Measurements from ENCODE around the gene RGS9.
A peak's percentile ranks its signal among the peaks of the same experiment; 100 is the strongest.

The RGS9 gene

DNA sequence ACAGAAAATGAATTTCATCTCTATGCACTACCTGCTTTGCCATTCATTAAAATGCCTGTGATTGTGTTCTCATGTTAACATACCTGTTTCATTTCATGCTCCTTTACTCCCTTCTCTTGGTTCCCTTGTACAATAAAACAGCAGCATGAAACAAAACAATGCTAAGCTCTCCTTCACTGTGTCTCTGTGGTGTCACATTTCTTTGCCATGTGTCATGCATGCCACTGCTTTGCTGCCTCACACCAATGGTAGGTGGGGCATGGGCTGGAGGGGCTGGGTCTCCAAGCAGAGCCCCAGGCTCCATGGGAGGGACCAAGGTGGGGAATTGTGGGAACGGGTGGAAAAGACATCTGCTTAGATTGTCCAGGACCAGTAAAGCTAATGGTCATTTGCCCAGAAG, 83.6 kb downstream of the RGS9 start:
- Histone ChIP-seq H3K9me3 (ENCODE audit: control insufficient read depth in 5 of 5, low read length in 5 of 5) (no peaks in the 10 kb centered on the region), H3K4me3 (ENCODE audit: low read depth in 1 of 5, low read length in 5 of 5) (no peak overlapping the region), H3K4me1 (ENCODE audit: control insufficient read depth in 5 of 5, insufficient read depth in 5 of 5, low read length in 5 of 5) (no peaks in the 10 kb centered on the region), H3K27me3 (ENCODE audit: control insufficient read depth in 5 of 5, insufficient read depth in 4 of 5, low read length in 5 of 5) (peaks cover 0 to 13% (median 7%) of the 10 kb centered on the region in 5 donors), H3K36me3 (ENCODE audit: control insufficient read depth in 5 of 5, insufficient read depth in 5 of 5, low read length in 5 of 5) (no peaks in the 10 kb centered on the region), H3K27ac (ENCODE audit: low read depth, low read length) (no peak overlapping the region), H3K9ac (ENCODE audit: low read length in 5 of 5) (no peak overlapping the region)

DNA sequence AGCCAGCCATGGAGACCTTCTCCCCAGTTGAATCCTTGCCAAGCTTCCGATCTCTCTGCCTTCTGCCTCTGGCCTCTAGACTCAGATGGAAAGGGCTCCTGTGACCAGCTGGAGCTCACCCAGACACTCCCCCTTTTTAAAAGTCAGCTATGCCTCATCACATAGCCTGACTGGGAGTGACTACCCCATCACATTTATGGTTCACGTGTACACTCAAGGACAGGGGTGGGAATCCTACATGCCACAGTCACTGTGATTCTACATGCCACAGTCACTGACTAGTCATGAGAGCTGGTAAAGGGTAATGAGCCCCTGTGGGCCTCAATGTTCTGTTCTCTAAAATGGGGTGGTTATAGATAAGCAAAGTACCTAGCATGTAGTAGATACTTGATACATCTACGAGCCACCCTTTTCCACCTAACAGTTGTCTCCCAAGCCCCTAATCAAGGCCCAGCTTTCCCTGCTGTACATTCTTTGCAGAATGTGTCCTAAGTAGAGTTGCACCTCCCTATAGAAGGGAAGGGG, 85.1 kb downstream of the RGS9 start:
- Histone ChIP-seq H3K9me3 (ENCODE audit: control insufficient read depth in 5 of 5, low read length in 5 of 5) (no peaks in the 10 kb centered on the region), H3K27me3 (ENCODE audit: control insufficient read depth in 5 of 5, insufficient read depth in 4 of 5, low read length in 5 of 5) (peaks cover 0 to 20% (median 15%) of the 10 kb centered on the region in 5 donors), H3K9ac (ENCODE audit: low read length in 5 of 5) (no peak overlapping the region), H3K4me3 (ENCODE audit: low read depth in 1 of 5, low read length in 5 of 5) (no peak overlapping the region), H3K4me1 (ENCODE audit: control insufficient read depth in 5 of 5, insufficient read depth in 5 of 5, low read length in 5 of 5) (no peaks in the 10 kb centered on the region), H3K36me3 (ENCODE audit: control insufficient read depth in 5 of 5, insufficient read depth in 5 of 5, low read length in 5 of 5) (no peaks in the 10 kb centered on the region), H3K27ac (ENCODE audit: low read depth, low read length) (no peak overlapping the region)

DNA sequence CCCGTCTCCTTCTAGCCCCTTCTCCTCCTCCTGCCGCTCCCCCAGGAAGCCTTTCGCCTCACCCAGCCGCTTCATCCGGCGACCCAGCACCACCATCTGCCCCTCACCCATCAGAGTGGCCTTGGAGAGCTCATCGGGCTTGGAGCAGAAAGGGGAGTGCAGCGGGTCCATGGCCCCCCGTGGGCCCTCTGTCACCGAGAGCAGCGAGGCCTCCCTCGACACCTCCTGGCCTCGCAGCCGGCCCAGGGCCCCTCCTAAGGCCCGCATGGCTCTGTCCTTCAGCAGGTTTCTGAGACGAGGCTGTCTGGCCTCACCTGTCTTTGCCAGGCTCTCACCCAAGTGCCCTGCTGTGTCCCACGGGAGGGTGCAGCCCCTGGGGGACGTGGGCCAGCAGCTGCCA, 87.9 kb downstream of the RGS9 start:
- Histone ChIP-seq H3K9ac (ENCODE audit: low read length in 5 of 5) (no peak overlapping the region), H3K9me3 (ENCODE audit: control insufficient read depth in 5 of 5, low read length in 5 of 5) (no peaks in the 10 kb centered on the region), H3K4me3 (ENCODE audit: low read depth in 1 of 5, low read length in 5 of 5) (no peak overlapping the region), H3K27me3 (ENCODE audit: control insufficient read depth in 5 of 5, insufficient read depth in 4 of 5, low read length in 5 of 5) (peaks cover 0 to 25% (median 14%) of the 10 kb centered on the region in 5 donors), H3K27ac (ENCODE audit: low read depth, low read length) (no peak overlapping the region), H3K36me3 (ENCODE audit: control insufficient read depth in 5 of 5, insufficient read depth in 5 of 5, low read length in 5 of 5) (no peaks in the 10 kb centered on the region), H3K4me1 (ENCODE audit: control insufficient read depth in 5 of 5, insufficient read depth in 5 of 5, low read length in 5 of 5) (peaks cover 0 to 13% (median 10%) of the 10 kb centered on the region in 5 donors)

DNA sequence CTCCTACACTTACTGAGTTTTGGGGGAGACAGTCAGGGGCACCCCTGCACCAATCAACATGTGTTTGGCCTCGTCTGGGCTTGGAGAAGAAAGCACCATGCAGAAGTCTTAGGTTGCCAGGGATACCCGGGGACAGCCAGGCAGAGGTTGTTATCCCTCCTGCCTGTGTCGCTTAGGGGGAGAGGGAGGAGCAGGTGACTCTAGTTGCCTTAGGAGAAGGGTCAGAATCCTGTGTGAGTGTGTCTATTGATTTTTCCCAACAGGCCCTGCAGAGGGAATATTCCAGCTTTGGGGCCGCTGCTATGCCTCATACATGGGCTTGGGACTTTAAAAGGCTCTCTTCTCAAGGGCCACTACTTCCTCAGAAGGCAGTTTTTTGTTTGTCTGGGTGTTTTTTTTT, 89.1 kb downstream of the RGS9 start:
- Histone ChIP-seq H3K9me3 (ENCODE audit: control insufficient read depth in 5 of 5, low read length in 5 of 5) (no peaks in the 10 kb centered on the region), H3K9ac (ENCODE audit: low read length in 5 of 5) (no peak overlapping the region), H3K27me3 (ENCODE audit: control insufficient read depth in 5 of 5, insufficient read depth in 4 of 5, low read length in 5 of 5) (peaks cover 0 to 25% (median 14%) of the 10 kb centered on the region in 5 donors), H3K4me3 (ENCODE audit: low read depth in 1 of 5, low read length in 5 of 5) (no peak overlapping the region), H3K27ac (ENCODE audit: low read depth, low read length) (no peak overlapping the region), H3K4me1 (ENCODE audit: control insufficient read depth in 5 of 5, insufficient read depth in 5 of 5, low read length in 5 of 5) (peaks cover 0 to 13% (median 10%) of the 10 kb centered on the region in 5 donors), H3K36me3 (ENCODE audit: control insufficient read depth in 5 of 5, insufficient read depth in 5 of 5, low read length in 5 of 5) (no peaks in the 10 kb centered on the region)

DNA sequence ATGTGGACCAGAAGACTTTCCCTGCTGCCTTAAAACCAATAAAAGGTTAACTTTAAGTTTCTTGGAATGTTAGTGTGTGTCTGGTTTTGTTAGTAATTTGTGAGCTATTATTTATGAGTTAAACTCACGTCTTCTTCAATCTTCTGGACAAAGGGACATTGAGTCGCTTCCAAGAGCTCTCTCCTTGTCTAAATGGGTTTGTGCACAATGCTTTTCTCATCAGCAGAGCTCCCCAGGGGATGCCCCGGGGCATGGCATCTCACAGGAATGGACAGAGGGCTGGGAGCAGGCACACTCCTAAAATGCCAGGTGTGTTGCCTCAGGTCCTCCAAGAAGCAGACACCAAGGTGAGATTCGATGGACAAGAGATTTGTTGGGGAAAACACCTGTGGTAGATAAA, 90.5 kb downstream of the RGS9 start:
- Histone ChIP-seq H3K9ac (ENCODE audit: low read length in 5 of 5) (no peak overlapping the region), H3K27me3 (ENCODE audit: control insufficient read depth in 5 of 5, insufficient read depth in 4 of 5, low read length in 5 of 5) (peaks cover 0 to 25% (median 16%) of the 10 kb centered on the region in 5 donors), H3K36me3 (ENCODE audit: control insufficient read depth in 5 of 5, insufficient read depth in 5 of 5, low read length in 5 of 5) (no peaks in the 10 kb centered on the region), H3K27ac (ENCODE audit: low read depth, low read length) (no peak overlapping the region), H3K4me3 (ENCODE audit: low read depth in 1 of 5, low read length in 5 of 5) (no peak overlapping the region), H3K9me3 (ENCODE audit: control insufficient read depth in 5 of 5, low read length in 5 of 5) (no peaks in the 10 kb centered on the region), H3K4me1 (ENCODE audit: control insufficient read depth in 5 of 5, insufficient read depth in 5 of 5, low read length in 5 of 5) (peaks cover 0 to 13% (median 10%) of the 10 kb centered on the region in 5 donors)

DNA sequence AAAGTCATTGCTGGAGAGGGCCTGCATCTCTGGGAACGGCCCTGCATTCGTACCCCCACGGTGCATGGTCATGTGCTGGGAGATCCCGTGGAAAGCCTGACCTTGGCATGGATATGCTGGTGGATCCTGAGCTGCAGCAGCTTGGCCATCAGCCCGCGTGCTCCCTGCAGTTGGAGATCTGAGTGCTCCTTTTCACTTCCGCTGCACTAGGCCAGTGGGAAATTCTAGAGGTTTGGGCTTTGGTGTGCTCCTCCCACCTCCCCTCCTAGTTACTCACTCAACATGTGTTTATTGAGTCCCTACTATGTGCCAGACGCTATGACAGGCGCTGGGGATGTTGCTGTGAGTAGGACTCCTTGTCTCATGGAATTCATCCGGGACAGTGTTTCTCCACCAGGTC, 91.1 kb downstream of the RGS9 start:
- no peak overlapping the region for H3K9ac ChIP-seq (ENCODE audit: low read length in 5 of 5)
- H3K27ac ChIP-seq (ENCODE audit: low read depth, low read length) = no peak overlapping the region
- H3K9me3 ChIP-seq (ENCODE audit: control insufficient read depth in 5 of 5, low read length in 5 of 5) = no peaks in the 10 kb centered on the region
- H3K27me3 ChIP-seq (ENCODE audit: control insufficient read depth in 5 of 5, insufficient read depth in 4 of 5, low read length in 5 of 5) = peaks cover 0 to 28% (median 16%) of the 10 kb centered on the region in 5 donors
- H3K36me3 ChIP-seq (ENCODE audit: control insufficient read depth in 5 of 5, insufficient read depth in 5 of 5, low read length in 5 of 5) = no peaks in the 10 kb centered on the region
- H3K4me1 ChIP-seq (ENCODE audit: control insufficient read depth in 5 of 5, insufficient read depth in 5 of 5, low read length in 5 of 5) = peaks cover 0 to 13% (median 10%) of the 10 kb centered on the region in 5 donors
- H3K4me3 ChIP-seq (ENCODE audit: low read depth in 1 of 5, low read length in 5 of 5) = no peak overlapping the region

DNA sequence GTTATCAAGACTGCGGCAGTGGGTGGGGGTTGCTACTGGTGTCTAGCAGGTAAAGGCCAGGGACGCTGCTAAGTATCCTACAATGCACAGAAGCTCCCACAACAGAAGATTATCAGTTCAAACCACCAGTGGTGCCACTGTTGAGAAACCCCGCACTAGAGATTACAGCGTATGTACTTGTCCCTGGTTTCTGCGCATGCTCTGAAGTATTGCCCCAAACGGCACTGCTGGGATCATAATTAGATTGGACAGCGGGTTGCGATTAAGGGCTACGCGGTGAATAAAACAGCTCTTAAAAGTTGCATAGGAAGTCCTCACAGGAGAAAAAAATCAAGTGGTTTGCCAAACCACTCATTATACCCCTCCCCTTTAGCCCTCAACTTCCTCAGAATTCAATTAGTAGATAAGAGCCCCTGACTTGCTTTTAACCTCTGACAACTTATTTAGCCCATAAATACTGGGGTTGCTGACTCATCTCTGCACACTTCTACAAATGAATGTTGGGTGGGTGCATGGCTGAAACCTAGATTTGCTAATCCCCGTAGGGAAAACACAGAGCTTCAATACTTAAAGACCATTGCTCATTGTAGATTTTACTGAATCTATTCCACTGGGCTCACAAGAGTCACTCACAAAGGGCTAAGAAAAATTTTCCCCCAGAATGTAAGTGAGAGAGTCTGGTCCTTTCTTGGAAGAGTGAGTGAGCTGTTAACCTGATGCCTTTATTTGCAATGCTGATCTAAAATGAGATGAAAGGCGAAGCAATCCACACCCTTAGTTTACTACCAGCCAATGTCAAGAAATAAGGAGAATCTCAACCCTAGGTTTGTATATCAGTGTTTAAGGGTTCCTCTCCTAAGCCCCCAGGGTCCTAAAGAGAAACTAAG, 91.8 kb downstream of the RGS9 start:
- Histone ChIP-seq H3K36me3 (ENCODE audit: control insufficient read depth in 5 of 5, insufficient read depth in 5 of 5, low read length in 5 of 5) (no peaks in the 10 kb centered on the region), H3K9ac (ENCODE audit: low read length in 5 of 5) (no peak overlapping the region), H3K4me1 (ENCODE audit: control insufficient read depth in 5 of 5, insufficient read depth in 5 of 5, low read length in 5 of 5) (peaks cover 0 to 13% (median 10%) of the 10 kb centered on the region in 5 donors), H3K27me3 (ENCODE audit: control insufficient read depth in 5 of 5, insufficient read depth in 4 of 5, low read length in 5 of 5) (peaks cover 0 to 28% (median 16%) of the 10 kb centered on the region in 5 donors), H3K9me3 (ENCODE audit: control insufficient read depth in 5 of 5, low read length in 5 of 5) (no peaks in the 10 kb centered on the region), H3K4me3 (ENCODE audit: low read depth in 1 of 5, low read length in 5 of 5) (peak overlapping the region in 1 of 5 donors; percentile 4), H3K27ac (ENCODE audit: low read depth, low read length) (no peak overlapping the region)

DNA sequence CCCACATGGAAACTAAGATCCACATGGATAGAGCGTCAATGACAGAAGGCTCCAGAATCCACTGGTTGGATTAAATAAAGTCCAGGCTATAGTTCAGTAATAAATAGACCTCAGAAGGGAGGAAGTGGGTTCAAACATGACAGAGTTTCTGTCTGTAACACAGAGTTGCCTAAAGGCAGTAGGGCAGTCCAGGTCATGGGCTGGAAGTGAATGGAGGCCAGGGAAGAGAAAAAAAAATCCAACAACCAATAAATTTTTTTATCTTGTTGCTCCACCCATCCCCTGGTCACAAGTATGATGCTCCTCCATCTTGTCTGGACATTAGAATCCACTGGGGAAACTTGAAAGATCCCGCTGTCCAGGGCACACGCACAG, 92.4 kb downstream of the RGS9 start:
- Histone ChIP-seq H3K4me3 (ENCODE audit: low read depth in 1 of 5, low read length in 5 of 5) (no peak overlapping the region), H3K9me3 (ENCODE audit: control insufficient read depth in 5 of 5, low read length in 5 of 5) (no peaks in the 10 kb centered on the region), H3K4me1 (ENCODE audit: control insufficient read depth in 5 of 5, insufficient read depth in 5 of 5, low read length in 5 of 5) (peaks cover 0 to 13% (median 10%) of the 10 kb centered on the region in 5 donors), H3K36me3 (ENCODE audit: control insufficient read depth in 5 of 5, insufficient read depth in 5 of 5, low read length in 5 of 5) (no peaks in the 10 kb centered on the region), H3K27ac (ENCODE audit: low read depth, low read length) (no peak overlapping the region), H3K9ac (ENCODE audit: low read length in 5 of 5) (no peak overlapping the region), H3K27me3 (ENCODE audit: control insufficient read depth in 5 of 5, insufficient read depth in 4 of 5, low read length in 5 of 5) (peaks cover 0 to 23% (median 16%) of the 10 kb centered on the region in 5 donors)

DNA sequence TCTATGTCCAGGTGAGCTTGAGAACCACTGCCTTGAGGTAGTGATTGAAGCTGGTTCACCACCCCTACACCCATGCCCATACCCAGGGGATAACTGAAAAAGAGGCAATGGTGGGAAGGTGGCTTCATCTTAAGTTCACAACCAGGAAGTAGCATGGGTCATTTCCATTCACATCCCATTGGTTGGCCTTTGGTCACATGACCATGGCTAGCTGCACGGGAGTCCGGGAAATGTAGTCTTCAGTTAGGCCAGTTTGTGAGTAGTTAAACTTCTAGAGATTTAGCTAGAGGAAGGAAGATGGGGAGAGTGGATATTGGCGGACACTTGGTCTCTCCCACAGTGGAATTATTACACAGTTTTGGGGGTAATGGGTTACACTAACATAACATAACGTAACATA, 92.9 kb downstream of the RGS9 start:
- H3K9ac ChIP-seq (ENCODE audit: low read length in 5 of 5) = no peak overlapping the region
- H3K27me3 ChIP-seq (ENCODE audit: control insufficient read depth in 5 of 5, insufficient read depth in 4 of 5, low read length in 5 of 5) = peaks cover 0 to 22% (median 16%) of the 10 kb centered on the region in 5 donors
- peaks cover 0 to 13% (median 10%) of the 10 kb centered on the region in 5 donors for H3K4me1 ChIP-seq (ENCODE audit: control insufficient read depth in 5 of 5, insufficient read depth in 5 of 5, low read length in 5 of 5)
- H3K9me3 ChIP-seq (ENCODE audit: control insufficient read depth in 5 of 5, low read length in 5 of 5) = no peaks in the 10 kb centered on the region
- H3K4me3 ChIP-seq (ENCODE audit: low read depth in 1 of 5, low read length in 5 of 5) = no peak overlapping the region
- no peaks in the 10 kb centered on the region for H3K36me3 ChIP-seq (ENCODE audit: control insufficient read depth in 5 of 5, insufficient read depth in 5 of 5, low read length in 5 of 5)
- no peak overlapping the region for H3K27ac ChIP-seq (ENCODE audit: low read depth, low read length)

DNA sequence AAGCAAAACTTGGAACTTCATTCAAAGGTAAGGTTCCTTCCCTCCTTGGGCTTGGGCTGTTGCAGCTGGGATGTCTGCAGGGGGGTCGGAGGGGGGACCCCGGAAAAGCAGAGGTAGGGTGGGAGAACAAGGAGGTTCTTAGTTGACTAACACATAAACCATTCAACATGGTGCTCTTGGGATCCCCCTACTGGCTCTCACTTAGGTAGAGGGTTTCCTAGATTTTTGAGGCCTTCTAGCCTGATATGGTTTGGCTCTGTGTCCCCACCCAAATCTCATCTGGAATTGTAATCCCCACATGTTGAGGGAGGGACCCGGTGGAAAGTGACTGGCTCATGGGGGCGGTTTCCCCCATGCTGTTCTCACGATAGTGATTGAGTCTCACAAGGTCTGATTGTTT, 93.9 kb downstream of the RGS9 start:
- Histone ChIP-seq H3K36me3 (ENCODE audit: control insufficient read depth in 5 of 5, insufficient read depth in 5 of 5, low read length in 5 of 5) (no peaks in the 10 kb centered on the region), H3K4me1 (ENCODE audit: control insufficient read depth in 5 of 5, insufficient read depth in 5 of 5, low read length in 5 of 5) (peaks cover 0 to 13% (median 10%) of the 10 kb centered on the region in 5 donors), H3K27ac (ENCODE audit: low read depth, low read length) (no peak overlapping the region), H3K9me3 (ENCODE audit: control insufficient read depth in 5 of 5, low read length in 5 of 5) (peaks cover 0 to 10% (median 5%) of the 10 kb centered on the region in 5 donors), H3K27me3 (ENCODE audit: control insufficient read depth in 5 of 5, insufficient read depth in 4 of 5, low read length in 5 of 5) (peaks cover 0 to 16% (median 15%) of the 10 kb centered on the region in 5 donors), H3K4me3 (ENCODE audit: low read depth in 1 of 5, low read length in 5 of 5) (no peak overlapping the region), H3K9ac (ENCODE audit: low read length in 5 of 5) (no peak overlapping the region)
